ENCODE results near the gene HYCC1.

GRCh38 chr7:22985436-22985835 is 28.5 kb downstream of the HYCC1 start:
- no peak for TF ChIP-seq EZH2 (IDR thresholded peaks at IDR 0.05; ENCODE audit: insufficient read depth, poor library complexity, severe bottlenecking)
- no peak for TF ChIP-seq EZH2phosphoT487 (IDR thresholded peaks at IDR 0.05; ENCODE audit: insufficient read depth, low read depth)

All from GM23248 (cell line).